ENCODE data around the gene CHRDL1.

DNA sequence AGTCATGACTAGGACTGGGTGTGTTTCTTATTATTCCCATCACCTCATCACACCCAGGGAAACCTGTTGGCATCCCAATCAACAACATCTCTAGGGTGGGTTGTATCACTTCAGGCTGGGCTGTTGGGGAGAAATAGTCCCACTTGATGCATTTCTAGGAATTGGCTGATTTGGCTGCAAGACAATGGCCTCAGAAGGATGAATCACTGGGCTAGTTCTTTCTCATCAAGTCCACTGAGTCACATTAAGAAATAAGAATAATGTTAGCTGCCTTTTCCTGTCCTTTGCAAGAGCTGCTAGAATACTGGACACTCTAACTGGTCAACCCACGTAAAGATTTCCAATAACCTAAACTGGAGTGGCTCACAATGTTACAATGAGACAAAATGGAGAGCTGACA, 104.2 kb downstream of the CHRDL1 start:
- no peak for TF ChIP-seq CTCF (IDR thresholded peaks at IDR 0.05)
- TF ChIP-seq POLR2A (IDR thresholded peaks at IDR 0.05), result no peak

Data from thyroid gland (tissue), 4 donors.